ENCODE data around the gene MNS1. TPM values are rescaled to one million over a fixed set of nuclear protein-coding genes. Genes with fewer than 3 reads are reported as not detected.

The MNS1 gene
- total and polyA plus RNA-seq, 9 of the 15 experiments (the other 6 are each of a cell fraction or from before 2014, with no cell fraction given), result 1.1 to 10.3 (median 2.5) TPM

- no peak for TF ChIP-seq TCF7L2 (IDR thresholded peaks at IDR 0.05; ENCODE audit: low read depth, low read length)
- no peak for TF ChIP-seq TCFL5 (CRISPR knock-in tag; conservative IDR thresholded peaks at IDR 0.05)
- no peak for TF ChIP-seq ZFX (CRISPR knock-in tag; IDR thresholded peaks at IDR 0.05)
- TF ChIP-seq SP1 (CRISPR knock-in tag; IDR thresholded peaks at IDR 0.05), result no peak
- no peak for TF ChIP-seq RBM14 (IDR thresholded peaks at IDR 0.05; ENCODE audit: borderline replicate concordance, insufficient read depth, low read depth, low read length)
- TF ChIP-seq RAD21 (CRISPR knock-in tag; conservative IDR thresholded peaks at IDR 0.05 in 1 of 2, IDR thresholded peaks at IDR 0.05 in 1 of 2), result peak; percentile 82 to 94
- TF ChIP-seq, protein P1, sequence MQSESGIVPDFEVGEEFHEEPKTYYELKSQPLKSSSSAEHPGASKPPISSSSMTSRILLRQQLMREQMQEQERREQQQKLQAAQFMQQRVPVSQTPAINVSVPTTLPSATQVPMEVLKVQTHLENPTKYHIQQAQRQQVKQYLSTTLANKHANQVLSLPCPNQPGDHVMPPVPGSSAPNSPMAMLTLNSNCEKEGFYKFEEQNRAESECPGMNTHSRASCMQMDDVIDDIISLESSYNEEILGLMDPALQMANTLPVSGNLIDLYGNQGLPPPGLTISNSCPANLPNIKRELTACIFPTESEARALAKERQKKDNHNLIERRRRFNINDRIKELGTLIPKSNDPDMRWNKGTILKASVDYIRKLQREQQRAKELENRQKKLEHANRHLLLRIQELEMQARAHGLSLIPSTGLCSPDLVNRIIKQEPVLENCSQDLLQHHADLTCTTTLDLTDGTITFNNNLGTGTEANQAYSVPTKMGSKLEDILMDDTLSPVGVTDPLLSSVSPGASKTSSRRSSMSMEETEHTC (IDR thresholded peaks at IDR 0.05), result no peak
- TF ChIP-seq MYNN (IDR thresholded peaks at IDR 0.05), result no peak
- no peak for TF ChIP-seq MYNN (CRISPR knock-in tag; IDR thresholded peaks at IDR 0.05)
- no peak for TF ChIP-seq SMARCC2 (IDR thresholded peaks at IDR 0.05; ENCODE audit: low read depth)
- peak; percentile 82; the same call in 1 of the 2 replicates for TF ChIP-seq ZNF24 (IDR thresholded peaks at IDR 0.05)
- no peak for TF ChIP-seq MTF1 (CRISPR knock-in tag; IDR thresholded peaks at IDR 0.05; ENCODE audit: borderline replicate concordance)
- peak; percentile 24; the same call in 1 of the 2 replicates for TF ChIP-seq DIDO1 (tag; IDR thresholded peaks at IDR 0.05; ENCODE audit: low read depth)
- no peak for TF ChIP-seq SMAD1 (IDR thresholded peaks at IDR 0.05; ENCODE audit: low read depth, low read length, partially characterized antibody)
- TF ChIP-seq LCOR (CRISPR knock-in tag; IDR thresholded peaks at IDR 0.05), result no peak
- no peak for TF ChIP-seq ZNF77 (CRISPR knock-in tag; IDR thresholded peaks at IDR 0.05)
- no peak for TF ChIP-seq ZNF143 (CRISPR knock-in tag; IDR thresholded peaks at IDR 0.05)
- TF ChIP-seq MAFG (tag; conservative IDR thresholded peaks at IDR 0.05), result no peak
- TF ChIP-seq, protein P2, sequence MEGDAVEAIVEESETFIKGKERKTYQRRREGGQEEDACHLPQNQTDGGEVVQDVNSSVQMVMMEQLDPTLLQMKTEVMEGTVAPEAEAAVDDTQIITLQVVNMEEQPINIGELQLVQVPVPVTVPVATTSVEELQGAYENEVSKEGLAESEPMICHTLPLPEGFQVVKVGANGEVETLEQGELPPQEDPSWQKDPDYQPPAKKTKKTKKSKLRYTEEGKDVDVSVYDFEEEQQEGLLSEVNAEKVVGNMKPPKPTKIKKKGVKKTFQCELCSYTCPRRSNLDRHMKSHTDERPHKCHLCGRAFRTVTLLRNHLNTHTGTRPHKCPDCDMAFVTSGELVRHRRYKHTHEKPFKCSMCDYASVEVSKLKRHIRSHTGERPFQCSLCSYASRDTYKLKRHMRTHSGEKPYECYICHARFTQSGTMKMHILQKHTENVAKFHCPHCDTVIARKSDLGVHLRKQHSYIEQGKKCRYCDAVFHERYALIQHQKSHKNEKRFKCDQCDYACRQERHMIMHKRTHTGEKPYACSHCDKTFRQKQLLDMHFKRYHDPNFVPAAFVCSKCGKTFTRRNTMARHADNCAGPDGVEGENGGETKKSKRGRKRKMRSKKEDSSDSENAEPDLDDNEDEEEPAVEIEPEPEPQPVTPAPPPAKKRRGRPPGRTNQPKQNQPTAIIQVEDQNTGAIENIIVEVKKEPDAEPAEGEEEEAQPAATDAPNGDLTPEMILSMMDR (IDR thresholded peaks at IDR 0.05 in 2 of 3, conservative IDR thresholded peaks at IDR 0.05 in 1 of 3; ENCODE audit: insufficient read depth in 2 of 3, low read depth in 1 of 3, low read length in 3 of 3), result peak; percentile 51 to 80 (median 59); a peak in 5 of 6 replicates
- no peak for TF ChIP-seq ZNF311 (CRISPR knock-in tag; IDR thresholded peaks at IDR 0.05)
- TF ChIP-seq NR3C1 (CRISPR knock-in tag; IDR thresholded peaks at IDR 0.05), result no peak
- TF ChIP-seq, protein P3, sequence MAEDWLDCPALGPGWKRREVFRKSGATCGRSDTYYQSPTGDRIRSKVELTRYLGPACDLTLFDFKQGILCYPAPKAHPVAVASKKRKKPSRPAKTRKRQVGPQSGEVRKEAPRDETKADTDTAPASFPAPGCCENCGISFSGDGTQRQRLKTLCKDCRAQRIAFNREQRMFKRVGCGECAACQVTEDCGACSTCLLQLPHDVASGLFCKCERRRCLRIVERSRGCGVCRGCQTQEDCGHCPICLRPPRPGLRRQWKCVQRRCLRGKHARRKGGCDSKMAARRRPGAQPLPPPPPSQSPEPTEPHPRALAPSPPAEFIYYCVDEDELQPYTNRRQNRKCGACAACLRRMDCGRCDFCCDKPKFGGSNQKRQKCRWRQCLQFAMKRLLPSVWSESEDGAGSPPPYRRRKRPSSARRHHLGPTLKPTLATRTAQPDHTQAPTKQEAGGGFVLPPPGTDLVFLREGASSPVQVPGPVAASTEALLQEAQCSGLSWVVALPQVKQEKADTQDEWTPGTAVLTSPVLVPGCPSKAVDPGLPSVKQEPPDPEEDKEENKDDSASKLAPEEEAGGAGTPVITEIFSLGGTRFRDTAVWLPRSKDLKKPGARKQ (CRISPR knock-in tag; IDR thresholded peaks at IDR 0.05), result no peak
- TF ChIP-seq POLR3A (IDR thresholded peaks at IDR 0.05; ENCODE audit: borderline replicate concordance, extremely low read depth, insufficient read depth, insufficient read length), result no peak
- TF ChIP-seq CBFB (CRISPR knock-in tag; IDR thresholded peaks at IDR 0.05), result no peak
Measured at GRCh38 chr15:56496635-56497034, 31.7 kb upstream of the MNS1 start (continued).

All from K562 (cell line).